SK-N-SH treated with all-trans-retinoic acid at 6 μM for 48 hours (cell line): ENCODE measurements around the gene TMEM217.

Experiments used
- ATAC-seq: fragments of 200-7000 bp; cut with Tn5 transposase; 3 replicates; pipeline ENCODE4 v1.9.1; 2020; ENCODE audit warnings: mild to moderate bottlenecking, moderate library complexity
- ARNTL ChIP-seq: fragments of 450-650 bp; formaldehyde crosslinking; IDR thresholded peaks from 2 replicates; pipeline ENCODE4 v1.5.0; 2020; ENCODE audit warnings: low read depth, mild to moderate bottlenecking, moderate library complexity, borderline replicate concordance
- BACH2 ChIP-seq: fragments of 250-450 bp; sonication (Bioruptor Pico); IDR thresholded peaks from 2 replicates; pipeline ENCODE4 v1.9.0; 2021; ENCODE audit warnings: mild to moderate bottlenecking, borderline replicate concordance
- CSDC2 ChIP-seq: fragments of 250-450 bp; sonication (Bioruptor Pico); IDR thresholded peaks from 2 replicates; pipeline ENCODE4 v1.5.0; 2020; ENCODE audit warnings: mild to moderate bottlenecking, moderate library complexity
- GLIS3 ChIP-seq: fragments of 250-450 bp; sonication (Bioruptor Pico); IDR thresholded peaks from 2 replicates; pipeline ENCODE4 v1.5.0; 2020; ENCODE audit warnings: mild to moderate bottlenecking, moderate library complexity
- ISL1 ChIP-seq: fragments of 250-450 bp; sonication (Bioruptor Pico); IDR thresholded peaks from 2 replicates; pipeline ENCODE4 v2.1.2; 2022; ENCODE audit warnings: mild to moderate bottlenecking, moderate library complexity
- OSR1 ChIP-seq: fragments of 250-450 bp; sonication (Bioruptor Pico); IDR thresholded peaks from 2 replicates; pipeline ENCODE4 v1.8.0; 2022; ENCODE audit warnings: moderate library complexity, mild to moderate bottlenecking, inconsistent platforms
- PPARA ChIP-seq: fragments of 250-450 bp; sonication (Bioruptor Pico); IDR thresholded peaks from 2 replicates; pipeline ENCODE4 v1.5.0; 2020; ENCODE audit warnings: mild to moderate bottlenecking, borderline replicate concordance
- RARB ChIP-seq: fragments of 250-450 bp; sonication (Bioruptor Pico); IDR thresholded peaks from 2 replicates; pipeline ENCODE4 v1.8.0; 2021; ENCODE audit warnings: mild to moderate bottlenecking, moderate library complexity
- SNAI2 ChIP-seq: fragments of 250-450 bp; sonication (Bioruptor Pico); IDR thresholded peaks from 2 replicates; pipeline ENCODE4 v1.5.0; 2020; ENCODE audit warnings: mild to moderate bottlenecking, moderate library complexity
- TCF4 ChIP-seq: fragments of 250-450 bp; sonication (Bioruptor Pico); IDR thresholded peaks from 2 replicates; pipeline ENCODE4 v1.8.0; 2021; ENCODE audit warnings: mild to moderate bottlenecking, moderate library complexity, borderline replicate concordance
- TOX ChIP-seq: fragments of 250-450 bp; sonication (Bioruptor Pico); IDR thresholded peaks from 2 replicates; pipeline ENCODE4 v1.8.0; 2021; ENCODE audit warnings: mild to moderate bottlenecking, moderate library complexity, borderline replicate concordance
- ZC3H10 ChIP-seq: fragments of 250-450 bp; sonication (Bioruptor Pico); IDR thresholded peaks from 2 replicates; pipeline ENCODE4 v1.5.1; 2021; ENCODE audit warnings: mild to moderate bottlenecking, moderate library complexity
- ZFP3 ChIP-seq: fragments of 250-450 bp; sonication (Bioruptor Pico); IDR thresholded peaks from 2 replicates; pipeline ENCODE4 v1.5.0; 2020; ENCODE audit warnings: mild to moderate bottlenecking, moderate library complexity
- ZFP30 ChIP-seq: fragments of 450-650 bp; formaldehyde crosslinking; IDR thresholded peaks from 2 replicates; pipeline ENCODE4 v1.5.0; 2022; ENCODE audit warnings: mild to moderate bottlenecking, moderate library complexity
- ZNF565 ChIP-seq: fragments of 450-650 bp; formaldehyde crosslinking; conservative IDR thresholded peaks from 2 replicates; pipeline ENCODE4 v1.5.0; 2020; ENCODE audit warnings: low read depth, mild to moderate bottlenecking, moderate library complexity
- ZNF70 ChIP-seq: fragments of 450-650 bp; formaldehyde crosslinking; IDR thresholded peaks from 2 replicates; pipeline ENCODE4 v1.5.0; 2020; ENCODE audit warnings: mild to moderate bottlenecking, moderate library complexity
- ZNF8 ChIP-seq: fragments of 450-650 bp; formaldehyde crosslinking; IDR thresholded peaks from 2 replicates; pipeline ENCODE4 v1.5.0; 2020; ENCODE audit warnings: mild to moderate bottlenecking, moderate library complexity
- TF ChIP-seq, protein P1 (sequence below): fragments of 250-450 bp; sonication (Bioruptor Pico); IDR thresholded peaks from 2 replicates; pipeline ENCODE4 v1.5.1; 2021; ENCODE audit warnings: mild to moderate bottlenecking, moderate library complexity
- TF ChIP-seq, protein P2 (sequence below): fragments of 250-450 bp; sonication (Bioruptor Pico); IDR thresholded peaks from 2 replicates; pipeline ENCODE4 v1.8.0; 2021; ENCODE audit warnings: low read depth, mild to moderate bottlenecking, moderate library complexity, borderline replicate concordance
- TF ChIP-seq, protein P3 (sequence below): fragments of 250-450 bp; sonication (Bioruptor Pico); IDR thresholded peaks from 2 replicates; pipeline ENCODE4 v1.8.0; 2020; ENCODE audit warnings: mild to moderate bottlenecking, moderate library complexity, borderline replicate concordance
- TF ChIP-seq, protein P4 (sequence below): fragments of 250-450 bp; sonication (Bioruptor Pico); IDR thresholded peaks from 2 replicates; pipeline ENCODE4 v1.5.0; 2020; ENCODE audit warnings: mild to moderate bottlenecking, moderate library complexity
- TF ChIP-seq, protein P5 (sequence below): fragments of 250-450 bp; sonication (Bioruptor Pico); IDR thresholded peaks from 2 replicates; pipeline ENCODE4 v1.5.1; 2020; ENCODE audit warnings: low read depth, mild to moderate bottlenecking, moderate library complexity

The TMEM217 gene

DNA sequence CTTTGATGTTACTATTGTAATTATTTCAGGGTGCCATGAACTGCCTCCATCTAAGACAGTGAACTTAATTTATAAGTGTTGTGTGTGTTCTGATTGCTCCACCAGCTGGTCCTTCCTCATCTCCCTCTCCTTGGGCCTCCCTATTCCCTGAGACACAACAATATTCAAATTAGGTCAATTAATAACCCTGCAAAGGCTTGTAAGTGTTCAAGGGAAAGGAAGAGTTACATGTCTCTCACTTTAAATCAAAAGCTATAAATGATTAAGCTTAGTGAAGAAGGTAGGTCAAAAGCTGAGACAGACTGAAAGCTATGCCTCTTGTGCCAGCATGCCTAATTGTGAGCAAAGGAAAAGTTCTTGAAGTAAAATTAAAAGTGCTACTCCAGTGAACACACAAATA is 35.5 kb upstream of the TMEM217 start:
- TF ChIP-seq BACH2 (CRISPR knock-in tag) (no peak), ZNF565 (CRISPR knock-in tag) (no peak), TCF4 (CRISPR knock-in tag) (no peak), CSDC2 (CRISPR knock-in tag) (no peak), ARNTL (CRISPR knock-in tag) (no peak), ZFP30 (CRISPR knock-in tag) (no peak), ZFP3 (CRISPR knock-in tag) (no peak), GLIS3 (no peak), OSR1 (CRISPR knock-in tag) (no peak), TOX (CRISPR knock-in tag) (no peak), RARB (no peak), ZC3H10 (CRISPR knock-in tag) (no peak), ZNF8 (CRISPR knock-in tag) (no peak), SNAI2 (CRISPR knock-in tag) (no peak)
- TF ChIP-seq, protein P1, sequence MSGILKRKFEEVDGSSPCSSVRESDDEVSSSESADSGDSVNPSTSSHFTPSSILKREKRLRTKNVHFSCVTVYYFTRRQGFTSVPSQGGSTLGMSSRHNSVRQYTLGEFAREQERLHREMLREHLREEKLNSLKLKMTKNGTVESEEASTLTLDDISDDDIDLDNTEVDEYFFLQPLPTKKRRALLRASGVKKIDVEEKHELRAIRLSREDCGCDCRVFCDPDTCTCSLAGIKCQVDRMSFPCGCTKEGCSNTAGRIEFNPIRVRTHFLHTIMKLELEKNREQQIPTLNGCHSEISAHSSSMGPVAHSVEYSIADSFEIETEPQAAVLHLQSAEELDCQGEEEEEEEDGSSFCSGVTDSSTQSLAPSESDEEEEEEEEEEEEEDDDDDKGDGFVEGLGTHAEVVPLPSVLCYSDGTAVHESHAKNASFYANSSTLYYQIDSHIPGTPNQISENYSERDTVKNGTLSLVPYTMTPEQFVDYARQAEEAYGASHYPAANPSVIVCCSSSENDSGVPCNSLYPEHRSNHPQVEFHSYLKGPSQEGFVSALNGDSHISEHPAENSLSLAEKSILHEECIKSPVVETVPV: no peak
- TF ChIP-seq, protein P2, sequence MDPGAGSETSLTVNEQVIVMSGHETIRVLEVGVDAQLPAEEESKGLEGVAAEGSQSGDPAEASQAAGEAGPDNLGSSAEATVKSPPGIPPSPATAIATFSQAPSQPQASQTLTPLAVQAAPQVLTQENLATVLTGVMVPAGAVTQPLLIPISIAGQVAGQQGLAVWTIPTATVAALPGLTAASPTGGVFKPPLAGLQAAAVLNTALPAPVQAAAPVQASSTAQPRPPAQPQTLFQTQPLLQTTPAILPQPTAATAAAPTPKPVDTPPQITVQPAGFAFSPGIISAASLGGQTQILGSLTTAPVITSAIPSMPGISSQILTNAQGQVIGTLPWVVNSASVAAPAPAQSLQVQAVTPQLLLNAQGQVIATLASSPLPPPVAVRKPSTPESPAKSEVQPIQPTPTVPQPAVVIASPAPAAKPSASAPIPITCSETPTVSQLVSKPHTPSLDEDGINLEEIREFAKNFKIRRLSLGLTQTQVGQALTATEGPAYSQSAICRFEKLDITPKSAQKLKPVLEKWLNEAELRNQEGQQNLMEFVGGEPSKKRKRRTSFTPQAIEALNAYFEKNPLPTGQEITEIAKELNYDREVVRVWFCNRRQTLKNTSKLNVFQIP: no peak
- TF ChIP-seq, protein P3, sequence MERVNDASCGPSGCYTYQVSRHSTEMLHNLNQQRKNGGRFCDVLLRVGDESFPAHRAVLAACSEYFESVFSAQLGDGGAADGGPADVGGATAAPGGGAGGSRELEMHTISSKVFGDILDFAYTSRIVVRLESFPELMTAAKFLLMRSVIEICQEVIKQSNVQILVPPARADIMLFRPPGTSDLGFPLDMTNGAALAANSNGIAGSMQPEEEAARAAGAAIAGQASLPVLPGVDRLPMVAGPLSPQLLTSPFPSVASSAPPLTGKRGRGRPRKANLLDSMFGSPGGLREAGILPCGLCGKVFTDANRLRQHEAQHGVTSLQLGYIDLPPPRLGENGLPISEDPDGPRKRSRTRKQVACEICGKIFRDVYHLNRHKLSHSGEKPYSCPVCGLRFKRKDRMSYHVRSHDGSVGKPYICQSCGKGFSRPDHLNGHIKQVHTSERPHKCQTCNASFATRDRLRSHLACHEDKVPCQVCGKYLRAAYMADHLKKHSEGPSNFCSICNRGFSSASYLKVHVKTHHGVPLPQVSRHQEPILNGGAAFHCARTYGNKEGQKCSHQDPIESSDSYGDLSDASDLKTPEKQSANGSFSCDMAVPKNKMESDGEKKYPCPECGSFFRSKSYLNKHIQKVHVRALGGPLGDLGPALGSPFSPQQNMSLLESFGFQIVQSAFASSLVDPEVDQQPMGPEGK (CRISPR knock-in tag): no peak
- TF ChIP-seq, all 23 proteins: peak for 0
- ATAC-seq: no peak

DNA sequence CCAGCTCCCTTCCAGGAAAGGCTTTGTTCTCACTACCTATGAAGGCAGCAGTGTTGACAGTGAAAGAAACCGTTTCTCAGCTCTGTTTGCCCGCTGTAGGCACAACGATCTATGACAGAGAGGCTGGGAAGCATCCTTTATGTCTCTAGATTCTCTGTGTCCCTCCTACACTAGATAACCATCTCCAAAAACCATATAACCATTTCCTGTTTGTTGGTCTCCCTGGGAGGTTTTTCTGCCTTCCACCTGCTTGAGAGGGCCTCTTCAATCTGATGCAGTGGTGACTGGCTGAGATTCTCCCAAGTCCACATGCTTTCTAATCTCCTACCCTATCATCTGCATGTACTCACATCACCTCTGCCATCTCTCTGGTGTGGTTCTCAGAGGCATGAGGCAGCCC is 32.0 kb upstream of the TMEM217 start:
- no peak for TF ChIP-seq GLIS3
- TF ChIP-seq, protein P4, sequence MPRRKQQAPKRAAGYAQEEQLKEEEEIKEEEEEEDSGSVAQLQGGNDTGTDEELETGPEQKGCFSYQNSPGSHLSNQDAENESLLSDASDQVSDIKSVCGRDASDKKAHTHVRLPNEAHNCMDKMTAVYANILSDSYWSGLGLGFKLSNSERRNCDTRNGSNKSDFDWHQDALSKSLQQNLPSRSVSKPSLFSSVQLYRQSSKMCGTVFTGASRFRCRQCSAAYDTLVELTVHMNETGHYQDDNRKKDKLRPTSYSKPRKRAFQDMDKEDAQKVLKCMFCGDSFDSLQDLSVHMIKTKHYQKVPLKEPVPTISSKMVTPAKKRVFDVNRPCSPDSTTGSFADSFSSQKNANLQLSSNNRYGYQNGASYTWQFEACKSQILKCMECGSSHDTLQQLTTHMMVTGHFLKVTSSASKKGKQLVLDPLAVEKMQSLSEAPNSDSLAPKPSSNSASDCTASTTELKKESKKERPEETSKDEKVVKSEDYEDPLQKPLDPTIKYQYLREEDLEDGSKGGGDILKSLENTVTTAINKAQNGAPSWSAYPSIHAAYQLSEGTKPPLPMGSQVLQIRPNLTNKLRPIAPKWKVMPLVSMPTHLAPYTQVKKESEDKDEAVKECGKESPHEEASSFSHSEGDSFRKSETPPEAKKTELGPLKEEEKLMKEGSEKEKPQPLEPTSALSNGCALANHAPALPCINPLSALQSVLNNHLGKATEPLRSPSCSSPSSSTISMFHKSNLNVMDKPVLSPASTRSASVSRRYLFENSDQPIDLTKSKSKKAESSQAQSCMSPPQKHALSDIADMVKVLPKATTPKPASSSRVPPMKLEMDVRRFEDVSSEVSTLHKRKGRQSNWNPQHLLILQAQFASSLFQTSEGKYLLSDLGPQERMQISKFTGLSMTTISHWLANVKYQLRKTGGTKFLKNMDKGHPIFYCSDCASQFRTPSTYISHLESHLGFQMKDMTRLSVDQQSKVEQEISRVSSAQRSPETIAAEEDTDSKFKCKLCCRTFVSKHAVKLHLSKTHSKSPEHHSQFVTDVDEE (CRISPR knock-in tag): no peak
- TF ChIP-seq, protein P3 (CRISPR knock-in tag): no peak
- TF ChIP-seq ZNF8 (CRISPR knock-in tag): no peak
- TF ChIP-seq CSDC2 (CRISPR knock-in tag): no peak
- TF ChIP-seq BACH2 (CRISPR knock-in tag): no peak
- TF ChIP-seq ISL1: no peak
- no peak for TF ChIP-seq OSR1 (CRISPR knock-in tag)
- no peak for TF ChIP-seq ZFP3 (CRISPR knock-in tag)
- TF ChIP-seq TCF4 (CRISPR knock-in tag): no peak
- no peak for TF ChIP-seq PPARA (CRISPR knock-in tag)
- TF ChIP-seq, protein P2: no peak
- TF ChIP-seq ZC3H10 (CRISPR knock-in tag): no peak
- TF ChIP-seq, protein P5, sequence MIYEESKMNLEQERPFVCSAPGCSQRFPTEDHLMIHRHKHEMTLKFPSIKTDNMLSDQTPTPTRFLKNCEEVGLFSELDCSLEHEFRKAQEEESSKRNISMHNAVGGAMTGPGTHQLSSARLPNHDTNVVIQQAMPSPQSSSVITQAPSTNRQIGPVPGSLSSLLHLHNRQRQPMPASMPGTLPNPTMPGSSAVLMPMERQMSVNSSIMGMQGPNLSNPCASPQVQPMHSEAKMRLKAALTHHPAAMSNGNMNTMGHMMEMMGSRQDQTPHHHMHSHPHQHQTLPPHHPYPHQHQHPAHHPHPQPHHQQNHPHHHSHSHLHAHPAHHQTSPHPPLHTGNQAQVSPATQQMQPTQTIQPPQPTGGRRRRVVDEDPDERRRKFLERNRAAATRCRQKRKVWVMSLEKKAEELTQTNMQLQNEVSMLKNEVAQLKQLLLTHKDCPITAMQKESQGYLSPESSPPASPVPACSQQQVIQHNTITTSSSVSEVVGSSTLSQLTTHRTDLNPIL (CRISPR knock-in tag): no peak
- TF ChIP-seq ZFP30 (CRISPR knock-in tag): no peak
- TF ChIP-seq ZNF565 (CRISPR knock-in tag): no peak
- TF ChIP-seq RARB: no peak
- TF ChIP-seq SNAI2 (CRISPR knock-in tag): no peak
- TF ChIP-seq ZNF70: no peak
- no peak for ATAC-seq
